Neural cell (in vitro differentiated cells): ENCODE results near the gene ZCCHC14.

ENCODE experiments used
- EZH2 ChIP-seq: fragments of 200-600, 300-800 bp; shearing (Covaris generic), sonication (generic); IDR thresholded peaks from 2 replicates; pipeline ENCODE4 v1.6.1; 2014; ENCODE audit warnings: antibody characterized with exemption, low read length, borderline replicate concordance, mild to moderate bottlenecking; ENCODE audit not compliant: insufficient read depth, poor library complexity, severe bottlenecking
- MXI1 ChIP-seq: fragments of 450-650 bp; conservative IDR thresholded peaks from 2 replicates; pipeline ENCODE4 v1.6.1; 2014; ENCODE audit warnings: antibody characterized with exemption, mild to moderate bottlenecking; ENCODE audit not compliant: poor library complexity, severe bottlenecking
- POLR2AphosphoS5 ChIP-seq: IDR thresholded peaks from 2 replicates; pipeline ENCODE4 v1.6.1; 2012
- RAD21 ChIP-seq: fragments of 450-650 bp; conservative IDR thresholded peaks from 2 replicates; pipeline ENCODE4 v1.6.1; 2014; ENCODE audit warnings: antibody characterized with exemption, mild to moderate bottlenecking, moderate library complexity
- SMC3 ChIP-seq: fragments of 450-650 bp; conservative IDR thresholded peaks from 2 replicates; pipeline ENCODE4 v1.6.1; 2014; ENCODE audit warnings: antibody characterized with exemption, mild to moderate bottlenecking, moderate library complexity; ENCODE audit not compliant: poor library complexity
- TAF1 ChIP-seq: IDR thresholded peaks from 2 replicates; pipeline ENCODE4 v1.6.1; 2012; ENCODE audit warnings: low read depth
- TF ChIP-seq, protein P1 (sequence below): fragments of 450-650 bp; IDR thresholded peaks from 2 replicates; pipeline ENCODE4 v1.5.1; 2014; ENCODE audit warnings: antibody characterized with exemption, mild to moderate bottlenecking, moderate library complexity; ENCODE audit not compliant: poor library complexity, severe bottlenecking
- TF ChIP-seq, protein P2 (sequence below): IDR thresholded peaks from 2 replicates; pipeline ENCODE4 v1.6.1; 2012; ENCODE audit warnings: borderline replicate concordance

GRCh38 chr16:87424266-87424665 lies 68.6 kb downstream of the ZCCHC14 start:
- TF ChIP-seq, protein P1, sequence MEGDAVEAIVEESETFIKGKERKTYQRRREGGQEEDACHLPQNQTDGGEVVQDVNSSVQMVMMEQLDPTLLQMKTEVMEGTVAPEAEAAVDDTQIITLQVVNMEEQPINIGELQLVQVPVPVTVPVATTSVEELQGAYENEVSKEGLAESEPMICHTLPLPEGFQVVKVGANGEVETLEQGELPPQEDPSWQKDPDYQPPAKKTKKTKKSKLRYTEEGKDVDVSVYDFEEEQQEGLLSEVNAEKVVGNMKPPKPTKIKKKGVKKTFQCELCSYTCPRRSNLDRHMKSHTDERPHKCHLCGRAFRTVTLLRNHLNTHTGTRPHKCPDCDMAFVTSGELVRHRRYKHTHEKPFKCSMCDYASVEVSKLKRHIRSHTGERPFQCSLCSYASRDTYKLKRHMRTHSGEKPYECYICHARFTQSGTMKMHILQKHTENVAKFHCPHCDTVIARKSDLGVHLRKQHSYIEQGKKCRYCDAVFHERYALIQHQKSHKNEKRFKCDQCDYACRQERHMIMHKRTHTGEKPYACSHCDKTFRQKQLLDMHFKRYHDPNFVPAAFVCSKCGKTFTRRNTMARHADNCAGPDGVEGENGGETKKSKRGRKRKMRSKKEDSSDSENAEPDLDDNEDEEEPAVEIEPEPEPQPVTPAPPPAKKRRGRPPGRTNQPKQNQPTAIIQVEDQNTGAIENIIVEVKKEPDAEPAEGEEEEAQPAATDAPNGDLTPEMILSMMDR = no peak
- TF ChIP-seq, protein P2, sequence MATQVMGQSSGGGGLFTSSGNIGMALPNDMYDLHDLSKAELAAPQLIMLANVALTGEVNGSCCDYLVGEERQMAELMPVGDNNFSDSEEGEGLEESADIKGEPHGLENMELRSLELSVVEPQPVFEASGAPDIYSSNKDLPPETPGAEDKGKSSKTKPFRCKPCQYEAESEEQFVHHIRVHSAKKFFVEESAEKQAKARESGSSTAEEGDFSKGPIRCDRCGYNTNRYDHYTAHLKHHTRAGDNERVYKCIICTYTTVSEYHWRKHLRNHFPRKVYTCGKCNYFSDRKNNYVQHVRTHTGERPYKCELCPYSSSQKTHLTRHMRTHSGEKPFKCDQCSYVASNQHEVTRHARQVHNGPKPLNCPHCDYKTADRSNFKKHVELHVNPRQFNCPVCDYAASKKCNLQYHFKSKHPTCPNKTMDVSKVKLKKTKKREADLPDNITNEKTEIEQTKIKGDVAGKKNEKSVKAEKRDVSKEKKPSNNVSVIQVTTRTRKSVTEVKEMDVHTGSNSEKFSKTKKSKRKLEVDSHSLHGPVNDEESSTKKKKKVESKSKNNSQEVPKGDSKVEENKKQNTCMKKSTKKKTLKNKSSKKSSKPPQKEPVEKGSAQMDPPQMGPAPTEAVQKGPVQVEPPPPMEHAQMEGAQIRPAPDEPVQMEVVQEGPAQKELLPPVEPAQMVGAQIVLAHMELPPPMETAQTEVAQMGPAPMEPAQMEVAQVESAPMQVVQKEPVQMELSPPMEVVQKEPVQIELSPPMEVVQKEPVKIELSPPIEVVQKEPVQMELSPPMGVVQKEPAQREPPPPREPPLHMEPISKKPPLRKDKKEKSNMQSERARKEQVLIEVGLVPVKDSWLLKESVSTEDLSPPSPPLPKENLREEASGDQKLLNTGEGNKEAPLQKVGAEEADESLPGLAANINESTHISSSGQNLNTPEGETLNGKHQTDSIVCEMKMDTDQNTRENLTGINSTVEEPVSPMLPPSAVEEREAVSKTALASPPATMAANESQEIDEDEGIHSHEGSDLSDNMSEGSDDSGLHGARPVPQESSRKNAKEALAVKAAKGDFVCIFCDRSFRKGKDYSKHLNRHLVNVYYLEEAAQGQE = no peak
- TF ChIP-seq MXI1 (no peak), EZH2 (no peak), SMC3 (no peak), TAF1 (no peak), POLR2AphosphoS5 (no peak), RAD21 (no peak)
